Tibial nerve (tissue), 4 donors: ENCODE results near the gene KRTAP10-9. TPM values are rescaled to one million over a fixed set of nuclear protein-coding genes. Genes with fewer than 3 reads are reported as not detected.
"Not testable (repeated sequence)": the region's sequence is repeated elsewhere in the genome, so short reads cannot be mapped to it uniquely, and the experiment has no call there.

Source experiments
- DNase-seq, 2 donors: peaks; one replicate each; pipeline ENCODE4 v3.0.0-alpha.2; 2019; ENCODE audit warnings: low spot score in 2 of 2
- H3K27ac ChIP-seq, 4 donors: fragments of 200-600 bp; sonication (generic) in 3 of 4; one replicate each; pipeline ENCODE4 v1.5.1; 2017 to 2019; ENCODE audit warnings: mild to moderate bottlenecking in 1 of 4
- H3K27me3 ChIP-seq, 2 donors: fragments of 200-600 bp; sonication (generic) in 1 of 2; one replicate each; pipeline versions ENCODE4 v1.5.1 to v1.6.0; 2017 to 2019
- H3K36me3 ChIP-seq, 3 donors: fragments of 200-600 bp; sonication (generic); one replicate each; pipeline ENCODE4 v1.5.1; 2018 to 2019
- H3K4me1 ChIP-seq, 4 donors: fragments of 200-600 bp; sonication (generic) in 3 of 4; one replicate each; pipeline ENCODE4 v1.5.1; 2017 to 2019
- H3K4me3 ChIP-seq, 4 donors: fragments of 200-600 bp; sonication (generic) in 3 of 4; one replicate each; pipeline ENCODE4 v1.5.1; 2017 to 2019; ENCODE audit warnings: mild to moderate bottlenecking in 1 of 4, moderate library complexity in 1 of 4
- H3K9me3 ChIP-seq, 4 donors: fragments of 200-600 bp; sonication (generic) in 3 of 4; one replicate each; pipeline ENCODE4 v1.5.1; 2017 to 2019
- CTCF ChIP-seq, 5 experiments: fragments of 200-600 bp in 3 of 5; fragments of 450-650 bp in 2 of 5; sonication (generic) in 3 of 5; IDR thresholded peaks; one replicate each; pipeline ENCODE4 v1.5.1; 2016 to 2019; ENCODE audit warnings: antibody characterized with exemption in 5 of 5, mild to moderate bottlenecking in 3 of 5, moderate library complexity in 2 of 5
- EP300 ChIP-seq, 2 donors: sonication (generic); formaldehyde crosslinking; IDR thresholded peaks; one replicate each; pipeline ENCODE4 v1.6.1; 2017; ENCODE audit warnings: antibody characterized with exemption in 2 of 2, mild to moderate bottlenecking in 1 of 2
- POLR2A ChIP-seq, 2 donors: fragments of 450-650 bp; IDR thresholded peaks; one replicate each; pipeline ENCODE4 v1.6.1; 2017; ENCODE audit warnings: antibody characterized with exemption in 2 of 2, mild to moderate bottlenecking in 2 of 2, moderate library complexity in 2 of 2
- WGBS, 2 donors: methylation state at CpG; one replicate each; pipeline ENCODE4 v1.1.5; 2018; 5-methylcytosine and 5-hydroxymethylcytosine counted together
- total RNA-seq, 4 donors: library from RNA; depleted of rRNA; stranded (reverse); fragments of >200 nt; gene quantifications; one replicate each; pipeline ENCODE4 v1.1.0, GENCODE V29; 2016

KRTAP10-9 gene
- total RNA-seq, 4 donors from 2014 or later, result not detected

- Histone ChIP-seq H3K27ac (no peak overlapping the region), H3K27me3 (no peaks in the 10 kb centered on the region), H3K4me1 (no peaks in the 10 kb centered on the region), H3K4me3 (no peak overlapping the region), H3K36me3 (no peaks in the 10 kb centered on the region), H3K9me3 (peaks cover 0 to 24% (median 0%) of the 10 kb centered on the region in 4 donors)
- no peak for TF ChIP-seq EP300 (IDR thresholded peaks at IDR 0.05)
- no peak for TF ChIP-seq CTCF (IDR thresholded peaks at IDR 0.05)
- no peak for TF ChIP-seq POLR2A (IDR thresholded peaks at IDR 0.05)
- WGBS, 2 donors, result 46 to 51% methylated on average over 3 to 16 of the region's 21 CpGs
- DNase-seq, result no peak
These were observed 24.4 kb upstream of the KRTAP10-9 start for GRCh38 chr21:44602463-44602850.

GRCh38 chr21:44603109-44603875 lies 23.6 kb upstream of the KRTAP10-9 start:
- 51 to 58% methylated on average over 12 to 14 of the region's 17 CpGs for WGBS, 2 donors
- TF ChIP-seq EP300 (IDR thresholded peaks at IDR 0.05) (no peak), CTCF (IDR thresholded peaks at IDR 0.05) (no peak), POLR2A (IDR thresholded peaks at IDR 0.05) (no peak)
- no peak for DNase-seq

GRCh38 chr21:44603911-44604310 lies 23.0 kb upstream of the KRTAP10-9 start:
- no peaks in the 10 kb centered on the region for H3K27me3 ChIP-seq
- 81 to 88% methylated on average over 8 of the region's 8 CpGs for WGBS, 2 donors
- TF ChIP-seq CTCF (IDR thresholded peaks at IDR 0.05), result no peak
- TF ChIP-seq POLR2A (IDR thresholded peaks at IDR 0.05), result no peak
- TF ChIP-seq EP300 (IDR thresholded peaks at IDR 0.05), result no peak
- peaks cover 0 to 22% (median 0%) of the 10 kb centered on the region in 4 donors for H3K9me3 ChIP-seq
- H3K4me3 ChIP-seq, result no peak overlapping the region
- no peaks in the 10 kb centered on the region for H3K4me1 ChIP-seq
- no peak for DNase-seq
- no peak overlapping the region for H3K27ac ChIP-seq
- H3K36me3 ChIP-seq, result no peaks in the 10 kb centered on the region

More at GRCh38 chr21:44603109-44603875, 23.6 kb upstream of the KRTAP10-9 start:
- Histone ChIP-seq H3K27me3 (no peaks in the 10 kb centered on the region), H3K36me3 (no peaks in the 10 kb centered on the region), H3K9me3 (peaks cover 0 to 24% (median 0%) of the 10 kb centered on the region in 4 donors), H3K4me1 (no peaks in the 10 kb centered on the region), H3K4me3 (no peak overlapping the region), H3K27ac (no peak overlapping the region)

- Histone ChIP-seq H3K27ac (no peak overlapping the region), H3K9me3 (peaks cover 0 to 44% (median 0%) of the 10 kb centered on the region in 4 donors), H3K4me3 (no peak overlapping the region), H3K4me1 (no peaks in the 10 kb centered on the region), H3K36me3 (no peaks in the 10 kb centered on the region), H3K27me3 (no peaks in the 10 kb centered on the region)
- WGBS, 2 donors, result 73 to 86% methylated on average over 4 of the region's 4 CpGs
- no peak for DNase-seq
- no peak for TF ChIP-seq EP300 (IDR thresholded peaks at IDR 0.05)
- no peak for TF ChIP-seq CTCF (IDR thresholded peaks at IDR 0.05)
- no peak for TF ChIP-seq POLR2A (IDR thresholded peaks at IDR 0.05)
These were observed 20.4 kb upstream of the KRTAP10-9 start for GRCh38 chr21:44606495-44606894.

- no peaks in the 10 kb centered on the region for H3K4me1 ChIP-seq
- no peak for TF ChIP-seq CTCF (IDR thresholded peaks at IDR 0.05)
- TF ChIP-seq EP300 (IDR thresholded peaks at IDR 0.05), result no peak
- no peak for TF ChIP-seq POLR2A (IDR thresholded peaks at IDR 0.05)
- no peaks in the 10 kb centered on the region for H3K36me3 ChIP-seq
- H3K27ac ChIP-seq, result no peak overlapping the region
- peaks cover 0 to 51% (median 0%) of the 10 kb centered on the region in 4 donors for H3K9me3 ChIP-seq
- no peak for DNase-seq
- no peak overlapping the region for H3K4me3 ChIP-seq
- H3K27me3 ChIP-seq, result no peaks in the 10 kb centered on the region
These were observed 17.7 kb upstream of the KRTAP10-9 start for GRCh38 chr21:44609193-44609592.

GRCh38 chr21:44610157-44610843 lies 16.6 kb upstream of the KRTAP10-9 start:
- H3K27ac ChIP-seq, H3K36me3 ChIP-seq, DNase-seq, H3K27me3 ChIP-seq, H3K4me3 ChIP-seq, H3K4me1 ChIP-seq: not testable (repeated sequence)
- WGBS, 2 donors, result 92 to 93% methylated on average over 7 of the region's 7 CpGs
- peaks cover 0 to 47% (median 0%) of the 10 kb centered on the region in 4 donors for H3K9me3 ChIP-seq
